ENCODE results near the gene UNC13C.

The UNC13C gene

GRCh38 chr15:54149115-54149531 is 170.9 kb downstream of the UNC13C start:
- DNase-seq (ENCODE audit: low spot score): no peak

GRCh38 chr15:54150255-54150654 is 172.0 kb downstream of the UNC13C start:
- DNase-seq (ENCODE audit: low spot score): no peak
- no peak for TF ChIP-seq CTCF (IDR thresholded peaks at IDR 0.05; ENCODE audit: extremely low read depth, missing control alignments)

More at GRCh38 chr15:54149115-54149531, 170.9 kb downstream of the UNC13C start:
- TF ChIP-seq CTCF (IDR thresholded peaks at IDR 0.05; ENCODE audit: extremely low read depth, missing control alignments): no peak

GRCh38 chr15:54159012-54159411 is 180.8 kb downstream of the UNC13C start:
- TF ChIP-seq CTCF (IDR thresholded peaks at IDR 0.05; ENCODE audit: extremely low read depth, missing control alignments): no peak
- DNase-seq (ENCODE audit: low spot score): no peak

GRCh38 chr15:54187325-54187724 is 209.1 kb downstream of the UNC13C start:
- DNase-seq (ENCODE audit: low spot score): no peak
- TF ChIP-seq CTCF (IDR thresholded peaks at IDR 0.05; ENCODE audit: extremely low read depth, missing control alignments): no peak

- no peak for TF ChIP-seq CTCF (IDR thresholded peaks at IDR 0.05; ENCODE audit: extremely low read depth, missing control alignments)
Measured at GRCh38 chr15:54197995-54198394, 219.8 kb downstream of the UNC13C start.

GRCh38 chr15:54206586-54207321 is 228.5 kb downstream of the UNC13C start:
- no peak for DNase-seq (ENCODE audit: low spot score)
- TF ChIP-seq CTCF (IDR thresholded peaks at IDR 0.05; ENCODE audit: extremely low read depth, missing control alignments): no peak

More at GRCh38 chr15:54197995-54198394, 219.8 kb downstream of the UNC13C start:
- DNase-seq (ENCODE audit: low spot score): no peak

- no peak for DNase-seq (ENCODE audit: low spot score)
- no peak for TF ChIP-seq CTCF (IDR thresholded peaks at IDR 0.05; ENCODE audit: extremely low read depth, missing control alignments)
Measured at GRCh38 chr15:54208786-54209185, 230.5 kb downstream of the UNC13C start.

Measured in GM20000 (cell line).